HG03175 (cell line): ENCODE results near the gene MS4A18.

Source experiments
- ATAC-seq: cut with Tn5 transposase; IDR thresholded peaks from one replicate; pipeline ENCODE4 v1.9.1; 2021; ENCODE audit warnings: mild to moderate bottlenecking, moderate library complexity; ENCODE audit not compliant: unreplicated experiment

MS4A18 gene

DNA sequence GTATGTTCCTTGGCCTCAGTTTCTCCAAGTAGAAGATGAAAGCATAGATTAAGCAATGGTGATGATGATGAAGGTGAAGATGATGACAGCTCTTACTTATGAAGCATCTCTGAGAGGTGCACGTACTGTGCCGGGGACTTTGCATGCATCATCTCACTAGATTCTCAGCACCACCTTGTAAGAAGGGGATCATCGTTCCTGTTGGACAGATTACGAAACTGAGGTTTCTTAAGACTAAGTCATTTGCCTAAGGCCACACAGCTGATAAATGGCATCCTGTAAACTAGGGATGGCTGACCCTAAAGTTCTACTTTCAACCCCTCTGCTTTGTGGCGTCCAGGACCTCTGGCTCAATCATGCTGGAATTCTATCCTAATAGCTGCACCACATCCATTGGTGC, 40.8 kb downstream of the MS4A18 start:
- no peak for ATAC-seq

DNA sequence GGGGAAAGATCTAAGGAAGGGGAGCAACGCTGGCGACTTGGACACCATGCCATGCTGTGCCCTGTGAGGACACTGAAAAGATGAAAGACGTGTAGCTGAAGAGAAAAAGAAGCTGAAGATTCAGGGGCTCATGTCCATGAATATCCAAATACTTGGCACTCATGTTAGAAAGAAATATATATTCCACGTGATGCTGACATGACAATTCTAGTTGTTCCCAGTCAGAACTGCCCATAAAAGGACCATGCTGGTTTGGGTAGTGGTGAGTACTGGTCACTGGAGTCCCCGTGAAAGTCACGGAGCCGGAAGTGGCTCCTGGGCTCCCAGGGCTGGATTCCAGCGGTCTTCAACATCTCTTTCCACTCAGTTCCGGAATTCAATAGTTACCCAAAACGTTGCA, 42.0 kb downstream of the MS4A18 start:
- ATAC-seq, result no peak

DNA sequence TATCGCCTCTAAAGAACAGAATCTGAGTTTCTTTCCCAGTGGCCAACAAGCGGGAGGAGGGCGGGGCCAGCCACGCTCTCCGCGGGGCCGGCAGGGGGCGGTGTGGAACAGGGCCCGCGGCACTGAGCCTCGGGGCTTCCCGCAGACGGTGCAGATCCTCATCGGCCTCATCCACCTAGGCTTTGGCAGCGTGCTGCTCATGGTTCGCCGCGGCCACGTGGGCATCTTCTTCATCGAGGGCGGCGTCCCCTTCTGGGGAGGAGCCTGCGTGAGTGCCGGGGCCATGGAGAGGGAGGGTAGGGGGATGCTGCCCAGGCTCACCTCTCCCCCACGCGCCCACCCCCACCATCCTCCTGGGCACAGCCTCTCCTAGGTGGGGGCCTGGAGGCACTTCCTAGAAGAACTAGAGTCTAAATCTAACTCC, 42.9 kb downstream of the MS4A18 start:
- ATAC-seq, result no peak

DNA sequence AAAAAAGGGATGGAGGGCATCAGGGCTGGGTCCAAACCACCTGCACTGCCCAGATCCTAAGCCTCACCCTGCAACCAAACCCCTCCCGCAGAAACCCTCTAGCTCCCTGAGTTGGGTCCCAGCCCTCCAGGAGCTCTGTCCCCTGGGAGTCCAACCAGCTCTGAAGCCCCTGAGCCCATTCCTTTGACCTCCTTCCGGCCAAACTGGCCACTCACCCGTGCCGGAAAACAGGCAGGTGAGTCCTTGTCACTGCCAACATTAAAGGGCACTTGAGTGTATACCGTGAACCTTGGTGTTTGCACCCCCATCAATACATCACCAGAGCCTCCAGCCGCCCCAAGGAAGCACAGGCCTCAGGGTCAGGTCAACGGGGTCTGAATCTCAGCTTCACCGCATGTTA, 43.7 kb downstream of the MS4A18 start:
- no peak for ATAC-seq

DNA sequence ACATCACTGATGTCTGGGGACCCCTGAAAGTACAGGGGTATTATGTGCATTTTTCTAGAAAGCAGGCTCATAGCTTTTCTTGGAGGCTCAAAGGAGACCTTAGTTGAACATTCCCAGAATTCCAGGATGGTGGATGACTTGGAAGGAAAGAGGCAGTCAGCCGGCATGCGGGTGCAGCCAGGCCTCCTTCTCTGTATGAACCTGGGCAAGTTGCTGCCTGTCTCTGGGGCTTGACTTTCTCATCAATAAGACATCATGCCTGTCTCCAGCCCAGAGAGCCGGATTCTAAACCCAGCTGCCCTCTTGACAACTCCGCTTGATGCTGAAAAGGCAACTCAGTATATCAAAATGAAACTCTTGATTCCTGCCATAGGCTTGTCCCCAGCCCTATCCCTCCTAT, 44.8 kb downstream of the MS4A18 start:
- ATAC-seq, result no peak

DNA sequence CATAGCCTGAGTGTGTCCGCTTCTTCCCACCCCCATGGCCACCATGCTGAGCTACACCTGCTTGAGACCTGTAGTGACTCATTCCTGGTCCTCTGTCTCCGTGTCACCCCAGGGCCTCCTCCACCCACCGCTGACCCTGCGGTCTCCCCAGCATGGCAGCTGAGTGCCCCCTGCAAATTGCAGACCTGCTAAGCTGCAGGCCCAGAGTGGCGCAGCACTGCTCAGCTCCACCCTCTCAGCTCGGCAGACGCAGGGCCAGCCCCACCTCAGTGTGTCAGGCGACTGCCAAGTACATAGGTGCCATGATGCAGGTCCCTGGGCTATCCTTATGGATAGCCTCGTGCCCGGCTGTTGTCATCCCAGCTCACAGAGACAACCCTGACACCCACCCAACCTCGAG, 45.3 kb downstream of the MS4A18 start:
- no peak for ATAC-seq

DNA sequence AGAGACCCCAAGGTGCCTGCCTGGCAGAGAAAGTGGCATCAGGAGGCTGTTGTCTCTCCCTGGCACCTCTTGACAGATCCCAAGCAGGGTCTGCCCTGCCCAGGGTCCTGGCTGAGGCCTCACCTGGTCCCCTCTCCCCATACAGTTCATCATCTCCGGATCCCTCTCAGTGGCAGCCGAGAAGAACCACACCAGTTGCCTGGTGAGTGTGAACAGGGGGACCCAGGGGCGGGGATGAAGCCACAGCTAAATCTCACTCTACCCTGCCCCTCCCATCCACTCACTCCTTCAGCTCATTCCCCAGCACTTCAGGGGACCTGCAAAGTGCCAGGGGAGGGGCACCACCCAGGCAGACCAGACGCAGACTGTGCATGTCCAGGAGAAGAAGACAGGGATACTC, 46.6 kb downstream of the MS4A18 start:
- ATAC-seq, result no peak

DNA sequence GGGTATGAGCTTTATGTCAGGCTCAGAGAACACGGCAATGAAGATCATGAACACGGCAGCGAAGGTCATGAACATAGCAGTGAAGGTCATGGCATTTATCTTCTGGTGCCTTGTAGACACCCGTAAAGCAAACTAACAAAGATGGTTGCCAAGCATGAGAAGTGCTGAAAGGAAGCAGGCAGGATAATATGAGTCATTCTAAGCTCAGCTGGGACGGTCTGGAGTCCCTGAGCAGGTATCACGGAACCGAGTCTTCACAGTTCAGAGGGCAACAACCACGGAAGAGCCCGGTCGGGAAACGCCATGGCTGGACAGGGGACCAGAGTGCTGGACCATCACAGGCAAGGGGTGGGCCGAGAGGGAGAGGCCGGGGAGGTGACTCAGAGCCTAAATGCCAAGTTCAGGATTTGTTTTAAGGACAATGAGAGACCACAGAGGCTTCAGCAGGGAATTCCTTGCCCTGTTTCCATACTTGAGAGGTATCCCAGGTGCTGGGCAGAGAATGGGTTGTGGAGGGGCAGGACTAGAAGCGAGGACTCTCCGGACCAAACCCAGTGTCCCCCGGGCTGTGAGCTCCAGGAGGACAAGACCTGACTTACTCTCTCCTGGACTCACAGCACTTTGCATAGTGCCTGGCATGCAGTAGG, 47.5 kb downstream of the MS4A18 start:
- ATAC-seq, result no peak

DNA sequence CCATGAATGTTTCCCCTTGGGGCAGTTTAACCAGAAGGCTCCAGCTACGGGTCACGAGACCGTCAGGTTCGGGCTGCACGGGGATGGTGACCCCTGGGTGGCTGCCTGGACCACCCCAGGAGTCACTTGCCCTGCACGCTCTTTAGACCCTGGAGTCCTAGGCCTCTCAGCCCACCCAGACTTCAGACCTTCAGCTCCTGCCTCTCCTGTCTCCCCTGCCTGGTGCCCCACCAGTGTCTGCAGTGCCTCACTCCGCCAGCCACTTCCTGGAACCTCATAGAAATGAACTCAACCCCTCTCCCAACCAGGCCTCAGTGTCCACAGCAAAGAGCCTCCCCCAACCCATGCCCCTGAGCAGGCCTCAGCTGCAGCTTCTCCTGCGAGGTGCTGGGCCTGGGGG, 48.1 kb downstream of the MS4A18 start:
- ATAC-seq, result no peak

DNA sequence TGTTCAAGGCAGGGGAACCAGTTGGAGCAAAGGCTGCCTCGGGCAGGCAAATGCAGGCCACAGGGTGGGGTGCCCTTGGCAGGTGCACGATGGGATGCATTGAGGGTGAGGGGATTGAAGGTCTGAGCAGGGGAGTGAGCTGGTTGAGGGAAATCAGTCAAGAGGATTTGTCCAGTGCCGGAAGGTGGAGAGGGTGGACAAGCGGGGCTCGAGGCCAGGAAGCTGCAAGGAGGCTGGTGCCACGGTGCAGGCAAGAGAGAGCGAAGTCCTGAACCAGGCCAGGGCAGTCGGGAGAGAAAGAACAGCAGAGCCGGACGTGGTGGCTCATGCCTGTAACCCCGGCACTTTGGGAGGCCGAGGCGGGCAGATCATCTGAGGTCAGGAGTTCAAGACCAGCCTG, 50.2 kb downstream of the MS4A18 start:
- ATAC-seq, result no peak

DNA sequence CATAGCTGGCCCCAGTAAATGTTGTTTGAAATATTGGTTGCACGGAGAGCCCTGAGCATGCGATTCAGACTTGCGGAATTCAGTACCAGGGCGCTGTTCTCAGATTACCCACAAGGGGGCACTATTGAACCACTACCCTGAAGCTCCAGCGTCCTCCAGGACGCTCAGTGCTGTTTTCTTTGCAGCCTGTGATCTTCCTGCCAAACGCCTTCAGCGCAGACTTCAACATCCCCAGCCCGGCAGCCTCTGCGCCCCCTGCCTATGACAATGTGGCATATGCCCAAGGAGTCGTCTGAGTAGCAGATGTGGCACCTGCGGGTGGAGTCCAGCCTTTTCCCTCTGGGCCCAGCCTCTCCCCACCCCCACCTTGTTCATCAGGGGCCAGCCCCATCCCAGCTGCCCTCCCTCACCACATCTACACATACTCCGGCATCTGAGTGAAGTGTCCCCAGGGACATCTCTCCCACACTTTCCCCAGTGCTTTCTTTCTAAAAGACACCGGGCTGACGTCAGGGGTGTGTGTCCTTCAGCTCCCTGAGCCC, 51.0 kb downstream of the MS4A18 start:
- peak; percentile 69 for ATAC-seq

DNA sequence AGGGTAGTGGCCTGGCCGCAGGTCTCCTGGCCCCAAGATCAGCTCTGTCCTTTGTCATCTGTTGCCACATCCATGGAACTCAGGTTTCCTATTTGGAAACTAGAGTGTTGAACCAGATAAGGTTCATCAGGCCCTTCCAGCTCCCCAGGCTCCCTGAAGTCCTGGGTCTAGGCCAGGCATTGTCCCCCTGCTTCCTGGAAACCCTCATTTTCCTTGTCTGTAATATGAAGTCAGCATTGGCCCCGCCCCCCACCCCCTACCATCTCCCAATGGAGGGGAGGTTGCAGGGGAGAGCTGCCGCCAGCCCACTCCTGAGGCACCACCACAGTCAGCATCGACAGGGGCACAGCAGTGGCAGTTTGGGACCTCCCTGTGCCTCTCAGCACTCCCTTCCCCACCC, 51.6 kb downstream of the MS4A18 start:
- ATAC-seq, result no peak

DNA sequence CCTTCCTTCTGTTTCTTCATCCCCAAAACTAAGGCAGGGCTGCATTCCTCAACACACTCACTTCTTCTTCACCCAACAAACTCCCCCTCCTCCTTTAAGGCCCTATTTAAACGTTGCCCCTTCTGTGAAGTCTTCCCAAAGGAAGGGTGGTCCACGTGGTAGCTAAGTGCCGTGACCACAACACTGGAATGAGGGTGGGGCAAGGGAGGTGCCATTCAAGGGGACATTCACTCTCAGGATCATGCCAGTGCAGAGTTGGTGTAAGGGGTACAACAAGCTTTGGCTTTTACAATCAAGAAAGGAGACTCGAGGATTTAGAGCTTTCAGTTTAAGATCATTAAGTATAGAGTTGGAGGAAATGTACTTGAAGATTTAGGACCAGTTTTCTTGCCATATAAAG, 52.6 kb downstream of the MS4A18 start:
- ATAC-seq, result no peak

DNA sequence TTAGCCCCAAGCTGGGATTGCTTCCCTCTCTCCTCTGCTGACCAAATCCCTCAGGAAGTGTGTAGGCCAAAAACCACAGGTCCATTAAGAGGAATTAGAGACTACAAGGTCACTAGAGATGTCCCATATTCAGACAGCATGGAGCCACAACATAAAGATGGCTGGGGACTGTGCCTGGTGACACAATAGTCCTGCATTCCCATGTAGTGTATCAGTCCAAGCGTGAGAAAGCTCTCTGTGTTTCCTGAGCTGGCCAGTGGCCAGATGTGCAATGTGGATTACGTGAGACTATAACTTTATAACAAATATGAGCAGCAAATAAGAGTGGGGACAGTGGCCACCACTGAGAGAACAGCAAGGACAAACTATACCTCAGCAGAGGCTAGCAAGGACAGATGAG, 53.1 kb downstream of the MS4A18 start:
- ATAC-seq, result no peak

DNA sequence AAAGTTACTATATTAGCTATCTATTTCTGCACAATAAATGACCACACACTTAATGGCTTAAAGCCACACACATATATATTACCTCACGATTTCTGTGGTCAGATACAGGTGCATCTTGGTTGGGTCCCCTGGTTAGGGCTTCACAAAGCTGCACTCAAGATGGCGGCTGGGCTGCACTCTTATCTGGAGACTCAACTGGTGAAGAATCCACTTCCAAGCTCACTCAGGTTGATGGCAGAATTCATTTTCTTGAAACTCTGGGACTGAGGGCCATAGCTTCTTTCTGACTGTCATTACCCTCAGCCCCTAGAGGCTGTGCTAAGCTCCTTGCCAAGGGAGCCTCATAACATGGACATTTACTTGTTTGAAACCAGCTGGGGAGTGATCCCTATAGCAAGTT, 55.5 kb downstream of the MS4A18 start:
- ATAC-seq, result no peak

DNA sequence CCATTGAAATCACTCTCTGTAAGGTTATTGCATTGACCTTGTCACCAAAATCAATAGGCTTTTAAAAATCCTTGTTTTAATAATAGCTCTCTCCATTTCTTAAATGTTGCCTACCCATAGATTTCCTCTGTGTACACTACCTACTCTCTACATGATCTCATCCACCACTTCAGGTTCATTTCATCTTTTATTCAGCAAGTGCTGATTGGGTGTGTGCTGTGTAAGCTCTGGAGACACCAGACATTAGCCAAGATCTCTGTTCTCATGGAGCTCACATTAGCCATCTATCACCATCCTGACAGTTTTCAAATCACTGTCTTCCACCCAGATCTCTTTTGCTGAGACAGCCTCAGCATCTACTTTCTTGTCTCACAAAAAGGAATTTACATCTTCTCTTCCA, 56.3 kb downstream of the MS4A18 start:
- ATAC-seq, result no peak

DNA sequence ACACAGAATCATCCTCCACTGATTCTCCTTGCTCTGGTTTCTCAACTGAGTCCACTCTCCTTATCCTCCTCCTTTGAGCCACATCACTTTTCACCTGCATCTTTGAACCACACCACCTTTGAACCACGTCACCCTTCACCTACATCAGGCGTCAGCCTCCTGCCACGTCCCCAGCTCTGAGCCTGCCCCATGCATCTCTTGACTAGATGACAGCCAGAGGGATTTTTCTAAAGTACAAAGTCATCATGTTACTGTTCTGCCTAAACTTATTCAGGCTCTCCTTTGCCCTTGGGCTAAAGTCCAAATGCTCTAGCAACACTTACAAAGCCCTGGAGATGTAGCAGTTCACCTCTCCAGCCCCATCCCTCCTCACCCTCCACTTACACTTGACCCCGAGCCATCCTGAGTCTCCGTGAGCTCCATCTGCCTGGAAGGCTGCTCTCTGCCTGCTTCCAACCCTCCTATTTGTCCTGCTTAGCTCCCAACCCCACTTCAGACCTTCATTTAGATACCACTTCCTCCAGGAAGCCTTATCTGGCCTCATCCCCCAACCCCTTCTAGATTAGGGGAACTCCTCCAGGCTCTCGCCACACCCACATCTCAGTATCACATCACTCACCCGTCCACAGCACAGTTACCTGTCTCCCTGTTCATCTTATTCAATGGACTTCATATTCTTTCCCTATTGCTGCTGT, 56.9 kb downstream of the MS4A18 start:
- ATAC-seq, result no peak

DNA sequence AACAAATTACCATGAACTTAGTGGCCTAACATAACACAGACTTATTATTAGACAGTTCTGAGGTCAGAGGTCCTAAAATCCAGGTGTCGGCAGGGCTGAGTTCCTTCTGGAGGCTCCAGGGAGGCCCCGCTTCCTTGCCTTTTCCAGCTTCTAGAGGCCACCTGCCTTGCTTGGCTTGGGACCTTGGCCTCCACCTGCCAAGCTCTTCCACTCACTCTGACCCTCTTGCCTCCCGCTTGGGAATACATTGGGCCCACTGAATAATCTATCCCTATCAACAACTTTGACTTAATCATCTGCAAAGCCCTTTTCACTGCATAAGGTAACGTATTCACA, 57.4 kb downstream of the MS4A18 start:
- ATAC-seq, result no peak

DNA sequence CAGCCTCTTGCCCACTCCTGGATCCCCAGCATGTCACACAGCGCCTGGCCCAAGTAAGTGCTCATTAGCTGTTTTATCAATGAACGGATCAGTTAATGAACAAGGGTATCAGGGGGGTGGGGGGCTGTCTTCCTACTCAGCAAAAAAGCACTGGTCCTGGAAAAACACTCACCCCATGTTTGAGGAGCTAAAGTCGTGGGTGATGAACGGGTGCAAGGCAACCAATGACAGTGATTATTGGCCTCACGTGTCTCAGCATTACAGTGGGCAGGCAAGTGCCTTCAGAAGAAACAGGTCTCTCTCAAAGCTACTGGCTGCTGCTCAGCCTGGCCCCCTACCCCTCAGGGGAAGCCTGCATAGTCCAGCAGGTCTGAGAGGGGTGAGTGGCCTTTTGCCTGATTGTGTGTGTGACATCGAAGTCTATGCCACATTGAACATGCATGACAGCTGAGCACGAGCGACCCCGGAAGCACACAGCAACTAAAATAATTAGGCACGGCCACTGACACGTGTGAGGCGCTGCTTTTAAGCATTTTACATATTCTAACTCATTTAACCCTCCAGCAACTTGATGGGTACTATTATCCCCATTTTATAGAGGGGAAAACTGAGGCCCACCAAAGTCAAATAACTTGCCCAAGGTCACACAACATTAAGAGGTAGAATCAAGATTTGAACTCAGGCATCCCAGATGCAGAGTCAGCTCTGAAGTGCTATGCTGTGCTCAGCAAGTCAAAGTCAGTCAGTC, 58.0 kb downstream of the MS4A18 start:
- ATAC-seq, result no peak

DNA sequence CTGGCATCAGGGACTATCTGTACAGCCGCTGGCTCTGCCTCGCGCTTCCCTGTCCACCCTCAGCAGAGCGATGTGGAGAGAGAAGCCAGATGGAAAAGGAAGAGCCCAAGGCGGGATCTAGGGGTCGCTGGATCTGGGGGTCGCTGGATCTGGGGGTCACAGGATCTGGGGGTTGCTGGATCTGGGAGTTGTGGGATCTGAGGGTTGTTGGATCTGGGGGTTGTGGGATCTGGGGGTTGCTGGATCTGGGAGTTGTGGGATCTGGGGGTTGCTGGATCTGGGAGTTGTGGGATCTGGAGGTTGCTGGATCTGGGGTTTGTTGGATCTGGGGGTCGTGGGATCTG, 58.6 kb downstream of the MS4A18 start:
- ATAC-seq, result no peak

DNA sequence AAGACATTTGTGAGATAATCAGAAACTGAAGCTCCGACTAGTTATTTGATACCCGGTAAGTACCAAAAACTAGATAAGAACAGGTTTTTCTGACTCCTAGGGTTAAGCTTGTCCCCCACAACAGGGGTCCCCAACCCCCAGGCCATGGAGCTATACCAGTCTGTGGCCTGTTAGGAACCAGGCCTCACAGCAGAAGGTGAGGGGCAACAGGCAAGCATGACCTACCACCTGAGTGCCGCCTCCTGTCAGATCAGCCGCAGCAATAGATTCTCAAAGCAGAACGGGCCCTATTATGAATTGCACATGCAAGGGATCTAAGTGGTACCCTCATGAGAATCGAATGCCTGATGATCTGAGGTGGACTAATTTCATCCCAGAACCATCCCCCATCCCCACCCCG, 59.4 kb downstream of the MS4A18 start:
- ATAC-seq, result no peak

DNA sequence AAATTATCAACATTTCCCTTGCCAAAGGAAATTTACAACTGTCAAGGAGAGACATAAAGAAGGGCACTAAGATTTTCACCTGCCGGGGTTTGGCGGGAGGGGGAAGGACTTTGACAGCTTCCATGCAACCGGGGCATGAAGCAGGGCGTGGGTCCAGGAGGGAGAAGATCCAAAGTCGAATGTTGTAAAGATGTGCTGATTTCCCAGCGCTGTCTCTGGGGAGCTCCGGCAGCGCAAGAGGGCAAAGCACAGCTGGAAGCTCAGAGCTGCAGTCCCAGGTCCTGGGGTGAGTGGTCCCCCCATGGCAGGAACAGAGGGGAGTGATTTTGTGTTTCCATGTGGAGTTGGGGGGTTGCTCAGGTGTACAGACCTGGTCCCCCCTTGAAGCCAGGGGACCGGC, 60.6 kb downstream of the MS4A18 start, which contains the start of gene MS4A10:
TSS of gene MS4A10 (plus strand) at position 198 of the 400 bp plus-strand sequence. CDS start 5,003 bp downstream, outside the sequence.
- no peak for ATAC-seq
